HG03558 (cell line): Measurements from ENCODE around the gene PIGO.
A peak's percentile ranks its signal among the peaks of the same experiment; 100 is the strongest.

Experiments used
- ATAC-seq: cut with Tn5 transposase; IDR thresholded peaks from one replicate; pipeline ENCODE4 v1.9.1; 2021; ENCODE audit warnings: moderate number of reproducible peaks; ENCODE audit not compliant: unreplicated experiment; ENCODE audit errors: extremely low read depth

Gene PIGO

DNA sequence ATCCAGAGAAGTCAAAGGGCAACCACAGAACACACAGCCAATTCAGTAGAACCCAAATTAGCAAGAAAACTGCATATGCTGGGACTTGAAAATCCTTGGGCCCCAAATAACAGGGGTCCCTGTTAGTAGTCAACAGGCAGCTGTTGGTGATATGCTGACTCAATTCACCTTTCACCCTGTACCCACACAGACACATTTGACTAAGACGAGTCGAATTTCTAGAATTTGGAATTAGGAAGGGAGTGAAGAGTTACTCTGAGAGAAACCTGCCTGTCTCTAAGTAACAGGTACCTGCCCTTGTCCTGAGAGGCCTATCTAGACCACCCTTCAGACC is 23.1 kb downstream of the PIGO start:
- ATAC-seq: no peak

DNA sequence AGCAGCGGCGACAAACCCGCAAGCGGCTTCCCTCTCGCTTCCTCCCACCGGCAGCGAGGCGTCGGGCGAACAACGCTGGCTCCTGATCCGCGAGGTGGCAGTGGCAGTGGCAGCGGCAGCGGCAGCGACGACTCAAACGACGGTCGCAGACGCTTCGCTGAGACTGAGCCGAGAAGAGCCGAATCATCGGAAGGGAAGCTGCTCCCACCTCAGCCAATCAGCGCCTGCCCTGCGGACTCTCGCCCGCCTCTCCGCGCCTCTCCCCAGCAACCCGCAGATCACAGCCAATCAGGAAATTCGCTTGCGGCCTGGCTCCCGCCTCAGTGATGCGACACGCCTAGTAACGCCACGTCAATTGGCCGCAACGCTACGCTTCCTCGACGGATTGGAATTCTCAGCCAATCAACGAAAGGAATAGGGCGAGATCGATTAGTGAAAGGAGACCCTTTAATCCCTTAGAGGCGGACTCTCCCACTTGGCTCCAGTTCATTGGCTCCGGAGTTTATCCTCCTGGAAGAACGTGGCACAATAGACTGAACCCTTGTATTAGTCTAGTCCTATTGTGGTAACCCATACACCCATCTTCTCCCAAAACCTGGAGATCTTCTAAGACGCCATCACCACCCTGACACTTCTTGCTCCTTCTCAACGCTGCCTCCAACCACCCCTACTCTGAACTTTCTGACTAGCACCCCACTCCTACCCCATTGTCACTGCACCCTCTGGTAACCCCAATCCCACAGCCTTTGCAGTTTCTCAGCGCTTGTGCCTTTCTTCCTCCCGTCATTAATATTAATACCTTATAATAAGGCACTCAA is 23.7 kb downstream of the PIGO start, which contains the start of gene VCP:
TSS of gene VCP (minus strand) at position 165 of the 818 bp plus-strand sequence. CDS start 272 bp downstream, outside the sequence.
- ATAC-seq: peak; percentile 59

DNA sequence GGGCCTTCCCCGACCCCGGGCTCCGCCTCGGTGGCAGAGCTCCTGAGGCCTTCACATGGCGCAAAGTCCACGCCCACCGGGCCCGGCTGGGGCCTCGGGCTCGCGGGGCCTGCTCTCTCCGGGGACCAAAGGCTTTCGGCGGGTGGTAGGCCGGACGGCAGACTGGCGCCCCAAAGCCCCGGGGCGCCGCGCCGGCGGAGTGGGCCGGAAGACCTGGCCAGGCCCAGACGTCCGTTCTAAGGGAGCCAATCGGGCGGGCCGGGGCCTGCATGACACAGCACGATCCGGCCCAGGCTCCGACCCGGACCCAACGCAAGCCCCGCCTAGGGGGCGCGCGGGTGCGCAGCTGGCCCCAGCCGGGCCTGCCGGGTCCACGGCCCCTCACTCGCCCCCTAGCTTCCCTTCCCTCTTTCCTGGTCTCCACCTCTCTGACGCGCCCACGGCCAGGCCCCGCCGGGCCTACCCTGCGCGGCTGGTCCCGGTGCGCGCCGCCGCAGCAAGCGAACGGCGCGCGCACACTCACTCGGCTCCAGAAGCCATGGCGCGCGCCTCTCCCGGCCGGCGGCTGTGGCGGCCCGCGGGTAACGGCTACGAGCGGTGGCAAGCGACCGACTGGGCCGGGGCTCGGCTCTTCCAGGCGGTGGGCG is 24.5 kb downstream of the PIGO start:
- peak; percentile 23 for ATAC-seq

- no peak for ATAC-seq
Observed at GRCh38 chr9:35070823-35071813, 25.3 kb downstream of the PIGO start.

GRCh38 chr9:35069020-35069419 is 27.4 kb downstream of the PIGO start:
- no peak for ATAC-seq

DNA sequence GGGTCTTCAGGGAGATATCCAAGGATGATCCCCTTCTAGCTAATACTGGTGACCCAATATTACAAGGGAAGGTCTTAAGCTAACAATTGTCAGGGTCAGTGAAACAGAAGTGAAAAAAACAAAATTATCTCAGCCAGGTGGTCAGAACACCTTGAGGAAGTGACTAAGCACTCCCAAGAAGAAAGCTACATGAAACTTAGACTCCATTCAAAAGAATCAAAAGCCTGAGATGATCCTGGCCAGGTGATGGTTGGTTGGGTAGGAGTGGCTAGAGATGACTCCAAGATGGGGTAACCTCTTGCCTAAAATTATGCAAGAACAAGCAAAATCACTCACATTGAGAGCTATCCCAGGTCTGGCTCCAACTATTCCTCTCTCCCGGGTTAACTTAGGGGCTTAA is 29.3 kb downstream of the PIGO start:
- no peak for ATAC-seq

- ATAC-seq: no peak
Observed at GRCh38 chr9:35060548-35061207, 35.7 kb downstream of the PIGO start.

DNA sequence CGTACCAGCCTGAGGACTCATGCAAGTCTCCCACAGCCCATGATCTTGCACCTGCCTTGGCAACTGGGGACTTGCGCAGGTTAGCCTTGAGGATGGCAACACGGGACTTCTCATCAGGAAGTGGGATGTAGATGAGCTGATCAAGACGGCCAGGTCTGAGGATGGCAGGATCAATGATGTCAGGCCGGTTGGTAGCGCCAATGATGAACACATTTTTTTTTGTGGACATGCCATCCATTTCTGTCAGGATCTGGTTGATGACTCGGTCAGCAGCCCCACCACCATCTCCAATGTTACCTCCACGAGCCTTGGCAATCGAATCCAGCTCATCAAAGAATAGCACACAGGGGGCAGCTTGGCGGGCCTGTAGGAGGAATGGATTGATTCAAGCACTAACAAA is 37.0 kb downstream of the PIGO start:
- ATAC-seq: no peak

- no peak for ATAC-seq
Observed at GRCh38 chr9:35057271-35057620, 39.1 kb downstream of the PIGO start.

DNA sequence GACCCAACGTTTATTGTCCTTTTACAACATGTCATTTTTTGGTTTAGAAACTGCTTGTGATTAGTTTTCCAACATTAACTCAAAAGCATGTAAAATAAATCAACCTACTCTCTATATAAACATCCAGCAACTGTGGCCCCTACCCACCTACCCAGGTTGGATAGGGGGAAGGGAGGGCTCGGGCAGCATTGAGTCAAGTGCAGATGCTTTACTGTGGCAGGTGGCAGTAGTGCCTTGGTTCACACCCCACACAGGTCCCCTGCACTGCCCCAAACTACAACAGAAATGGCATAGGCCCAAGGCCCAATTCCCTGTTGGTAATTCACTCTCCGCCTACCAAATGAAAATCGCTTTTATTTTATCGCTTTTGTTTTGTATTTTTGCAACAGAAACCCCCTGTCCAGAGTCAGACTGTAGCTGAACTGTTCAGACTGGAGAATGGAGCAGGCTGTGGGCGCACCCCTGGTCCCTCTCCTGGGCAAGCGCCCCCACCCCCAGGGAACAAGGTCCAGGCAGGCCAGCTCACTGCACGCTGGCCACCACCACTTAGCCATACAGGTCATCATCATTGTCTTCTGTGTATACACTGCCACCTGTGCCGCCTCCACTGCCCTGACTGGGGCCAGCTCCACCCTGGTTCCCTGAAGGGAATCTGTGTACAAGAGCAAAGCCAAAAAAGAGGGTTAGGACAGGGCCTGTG is 39.7 kb downstream of the PIGO start:
- ATAC-seq: no peak

DNA sequence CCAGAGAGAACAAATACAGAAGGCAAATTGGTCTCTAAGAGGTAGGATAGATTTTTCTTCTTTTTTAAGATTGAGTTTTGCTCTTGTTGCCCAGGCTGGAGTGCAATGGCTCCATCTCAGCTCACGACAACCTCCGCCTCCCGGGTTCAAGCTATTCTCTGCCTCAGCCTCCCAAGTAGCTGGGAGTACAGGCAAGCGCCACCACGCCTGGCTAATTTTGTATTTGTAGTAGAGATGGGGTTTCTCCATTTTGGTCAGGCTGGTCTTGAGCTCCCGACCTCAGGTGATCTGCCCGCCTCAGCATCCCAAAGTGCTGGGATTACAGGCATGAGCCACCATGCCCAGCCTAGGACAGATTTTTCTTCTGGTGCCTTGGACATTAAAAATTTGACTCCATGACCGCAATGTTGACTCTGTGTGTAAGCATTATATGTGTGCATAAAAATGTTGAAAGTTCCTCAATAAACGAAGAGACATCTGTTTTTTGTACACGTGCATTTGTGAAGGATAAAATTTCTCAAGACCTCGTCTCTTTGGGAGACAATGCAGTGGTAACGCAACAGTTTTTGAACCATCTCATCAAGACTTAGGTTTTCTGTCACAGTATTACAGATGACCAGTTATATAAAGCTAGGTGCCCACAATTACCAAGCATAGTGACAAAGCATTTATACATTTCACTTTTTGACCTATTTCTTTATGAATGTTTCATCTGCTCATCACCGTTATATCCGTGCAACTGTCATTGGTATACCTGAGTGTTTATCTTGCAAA is 41.3 kb downstream of the PIGO start:
- ATAC-seq: no peak

DNA sequence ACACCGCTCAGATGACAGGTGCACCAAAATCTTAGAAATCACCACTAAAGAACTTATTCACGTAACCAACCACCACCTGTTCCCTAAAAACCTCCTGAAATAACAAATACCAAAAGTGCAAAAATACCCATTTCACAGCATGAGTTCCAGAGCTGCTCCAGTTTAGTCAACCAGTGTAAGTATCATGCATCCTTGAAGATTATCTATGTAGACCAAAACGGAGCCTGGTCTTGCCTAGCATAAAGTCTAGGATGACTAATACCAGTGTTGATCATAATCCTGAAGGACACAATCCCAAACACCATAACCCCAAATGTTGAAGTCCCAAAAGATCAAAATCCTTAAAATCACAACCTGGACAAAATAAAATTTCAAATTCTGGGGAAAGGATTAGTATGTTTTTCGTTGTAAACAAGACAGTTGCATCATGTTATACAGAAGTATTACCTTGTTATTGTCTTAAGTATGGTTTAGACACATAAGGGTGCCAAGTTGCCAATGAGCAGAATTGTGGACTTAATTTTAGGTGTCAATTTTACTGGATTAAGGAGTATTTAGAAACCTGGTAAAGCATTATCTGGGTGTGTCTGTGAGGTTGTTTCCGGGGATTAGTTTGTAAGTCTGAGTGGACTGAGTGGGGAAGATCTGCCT is 42.1 kb downstream of the PIGO start:
- no peak for ATAC-seq

GRCh38 chr9:35051069-35051967 is 45.1 kb downstream of the PIGO start:
- no peak for ATAC-seq

GRCh38 chr9:35048511-35048910 is 47.9 kb downstream of the PIGO start:
- ATAC-seq: no peak

- no peak for ATAC-seq
Observed at GRCh38 chr9:35044071-35044470, 52.3 kb downstream of the PIGO start.

- no peak for ATAC-seq
Observed at GRCh38 chr9:35042891-35043545, 53.4 kb downstream of the PIGO start.

- no peak for ATAC-seq
Observed at GRCh38 chr9:35042081-35042604, 54.2 kb downstream of the PIGO start.
